ENCODE measurements around the gene FITM1. TPM values are rescaled to one million over a fixed set of nuclear protein-coding genes. Genes with fewer than 3 reads are reported as not detected.

Gene FITM1
- total RNA-seq, 1 experiment from 2014 or later: 0.46 TPM

DNA sequence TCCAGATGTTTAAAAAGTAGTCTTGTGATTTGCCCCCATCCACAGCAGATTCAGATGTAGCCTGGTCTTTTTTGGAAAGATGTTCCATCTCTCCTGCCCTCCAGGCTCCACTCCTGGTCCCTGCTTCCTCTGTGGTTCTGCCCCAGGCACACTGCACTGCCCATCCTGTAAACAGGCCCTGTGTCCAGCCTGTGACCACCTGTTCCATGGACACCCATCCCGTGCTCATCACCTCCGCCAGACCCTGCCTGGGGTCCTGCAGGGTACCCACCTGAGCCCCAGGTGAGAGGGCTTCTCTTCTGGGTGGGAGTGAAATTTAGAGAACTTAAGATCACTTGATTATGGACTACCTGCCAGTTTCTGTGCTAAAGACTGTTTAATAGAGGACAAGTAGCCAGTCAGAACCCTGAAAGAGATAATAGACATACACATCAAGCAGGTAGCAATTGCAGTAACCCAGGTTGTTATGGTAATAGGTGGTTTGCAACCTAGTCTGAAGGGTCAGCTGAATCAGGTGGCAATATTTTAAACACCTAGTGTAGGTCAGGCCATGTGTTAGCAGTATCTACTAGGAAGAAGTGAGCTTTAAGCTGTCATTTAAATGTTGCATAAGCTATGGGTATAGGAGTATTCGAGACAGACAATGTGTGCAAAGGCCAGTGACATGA lies 19.0 kb downstream of the FITM1 start:
- TF ChIP-seq, protein P1, sequence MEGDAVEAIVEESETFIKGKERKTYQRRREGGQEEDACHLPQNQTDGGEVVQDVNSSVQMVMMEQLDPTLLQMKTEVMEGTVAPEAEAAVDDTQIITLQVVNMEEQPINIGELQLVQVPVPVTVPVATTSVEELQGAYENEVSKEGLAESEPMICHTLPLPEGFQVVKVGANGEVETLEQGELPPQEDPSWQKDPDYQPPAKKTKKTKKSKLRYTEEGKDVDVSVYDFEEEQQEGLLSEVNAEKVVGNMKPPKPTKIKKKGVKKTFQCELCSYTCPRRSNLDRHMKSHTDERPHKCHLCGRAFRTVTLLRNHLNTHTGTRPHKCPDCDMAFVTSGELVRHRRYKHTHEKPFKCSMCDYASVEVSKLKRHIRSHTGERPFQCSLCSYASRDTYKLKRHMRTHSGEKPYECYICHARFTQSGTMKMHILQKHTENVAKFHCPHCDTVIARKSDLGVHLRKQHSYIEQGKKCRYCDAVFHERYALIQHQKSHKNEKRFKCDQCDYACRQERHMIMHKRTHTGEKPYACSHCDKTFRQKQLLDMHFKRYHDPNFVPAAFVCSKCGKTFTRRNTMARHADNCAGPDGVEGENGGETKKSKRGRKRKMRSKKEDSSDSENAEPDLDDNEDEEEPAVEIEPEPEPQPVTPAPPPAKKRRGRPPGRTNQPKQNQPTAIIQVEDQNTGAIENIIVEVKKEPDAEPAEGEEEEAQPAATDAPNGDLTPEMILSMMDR (IDR thresholded peaks at IDR 0.05): no peak
- TF ChIP-seq, protein P2, sequence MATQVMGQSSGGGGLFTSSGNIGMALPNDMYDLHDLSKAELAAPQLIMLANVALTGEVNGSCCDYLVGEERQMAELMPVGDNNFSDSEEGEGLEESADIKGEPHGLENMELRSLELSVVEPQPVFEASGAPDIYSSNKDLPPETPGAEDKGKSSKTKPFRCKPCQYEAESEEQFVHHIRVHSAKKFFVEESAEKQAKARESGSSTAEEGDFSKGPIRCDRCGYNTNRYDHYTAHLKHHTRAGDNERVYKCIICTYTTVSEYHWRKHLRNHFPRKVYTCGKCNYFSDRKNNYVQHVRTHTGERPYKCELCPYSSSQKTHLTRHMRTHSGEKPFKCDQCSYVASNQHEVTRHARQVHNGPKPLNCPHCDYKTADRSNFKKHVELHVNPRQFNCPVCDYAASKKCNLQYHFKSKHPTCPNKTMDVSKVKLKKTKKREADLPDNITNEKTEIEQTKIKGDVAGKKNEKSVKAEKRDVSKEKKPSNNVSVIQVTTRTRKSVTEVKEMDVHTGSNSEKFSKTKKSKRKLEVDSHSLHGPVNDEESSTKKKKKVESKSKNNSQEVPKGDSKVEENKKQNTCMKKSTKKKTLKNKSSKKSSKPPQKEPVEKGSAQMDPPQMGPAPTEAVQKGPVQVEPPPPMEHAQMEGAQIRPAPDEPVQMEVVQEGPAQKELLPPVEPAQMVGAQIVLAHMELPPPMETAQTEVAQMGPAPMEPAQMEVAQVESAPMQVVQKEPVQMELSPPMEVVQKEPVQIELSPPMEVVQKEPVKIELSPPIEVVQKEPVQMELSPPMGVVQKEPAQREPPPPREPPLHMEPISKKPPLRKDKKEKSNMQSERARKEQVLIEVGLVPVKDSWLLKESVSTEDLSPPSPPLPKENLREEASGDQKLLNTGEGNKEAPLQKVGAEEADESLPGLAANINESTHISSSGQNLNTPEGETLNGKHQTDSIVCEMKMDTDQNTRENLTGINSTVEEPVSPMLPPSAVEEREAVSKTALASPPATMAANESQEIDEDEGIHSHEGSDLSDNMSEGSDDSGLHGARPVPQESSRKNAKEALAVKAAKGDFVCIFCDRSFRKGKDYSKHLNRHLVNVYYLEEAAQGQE (IDR thresholded peaks at IDR 0.05; ENCODE audit: insufficient read depth in 1 of 2, low read depth in 2 of 2, low read length in 1 of 2): no peak
- TF ChIP-seq TCF7L2 (IDR thresholded peaks at IDR 0.05; ENCODE audit: low read depth, low read length) (no peak), SIN3A (IDR thresholded peaks at IDR 0.05; ENCODE audit: borderline replicate concordance, insufficient read depth, low read depth, low read length) (no peak), POLR2AphosphoS5 (IDR thresholded peaks at IDR 0.05; ENCODE audit: low read depth, low read length) (no peak)
- DNase-seq (ENCODE audit: low read depth, low spot score) (no peak), ATAC-seq (no peak)
- POLR2A ChIA-PET: no interaction called here
- H3K9me3 ChIP-seq (ENCODE audit: control insufficient read depth, insufficient read depth, low read depth, low read length): no peaks in the 10 kb centered on the region
- CTCF ChIA-PET: interaction anchor here (0.9 kb wide), 1 partner anchor 59 kb away, joined by 3 read pairs; no protein-coding TSS in a partner anchor
- intact Hi-C loops (cut with micrococcal nuclease; ENCODE audit: unreplicated experiment): no loop called here
- H3K27me3 ChIP-seq (ENCODE audit: control insufficient read depth, insufficient read depth, low read length): no peaks in the 10 kb centered on the region
- peaks cover 3% of the 10 kb centered on the region for H3K36me3 ChIP-seq (ENCODE audit: control insufficient read depth, insufficient read depth, low read length)
- in situ Hi-C loops (cut with HindIII; ENCODE audit: low pct_unique_long_range_greater_than_20kb, low sequenced_read_pairs): no loop called here
- no peak overlapping the region for H3K27ac ChIP-seq (ENCODE audit: low read length)
- peaks cover 6% of the 10 kb centered on the region; the same call in 1 of the 2 replicates for H3K4me1 ChIP-seq (ENCODE audit: control insufficient read depth, insufficient read depth, low read length)
- no TSS peak for BruUV-seq (replicated peaks)
- no peak overlapping the region for H3K4me3 ChIP-seq (ENCODE audit: low read depth in 2 of 2, low read length in 2 of 2)

DNA sequence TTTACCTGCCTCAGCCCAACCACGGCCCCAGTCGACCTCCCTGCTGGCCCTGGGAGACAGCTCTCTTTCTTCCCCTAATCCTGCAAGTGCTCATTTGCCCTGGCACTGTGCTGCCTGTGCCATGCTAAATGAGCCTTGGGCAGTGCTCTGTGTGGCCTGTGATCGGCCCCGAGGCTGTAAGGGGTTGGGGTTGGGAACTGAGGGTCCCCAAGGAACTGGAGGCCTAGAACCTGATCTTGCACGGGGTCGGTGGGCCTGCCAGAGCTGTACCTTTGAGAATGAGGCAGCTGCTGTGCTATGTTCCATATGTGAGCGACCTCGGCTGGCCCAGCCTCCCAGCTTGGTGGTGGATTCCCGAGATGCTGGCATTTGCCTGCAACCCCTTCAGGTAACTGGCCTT lies 19.6 kb downstream of the FITM1 start:
- no peak for TF ChIP-seq SIN3A (IDR thresholded peaks at IDR 0.05; ENCODE audit: borderline replicate concordance, insufficient read depth, low read depth, low read length)
- TF ChIP-seq, protein P2 (IDR thresholded peaks at IDR 0.05; ENCODE audit: insufficient read depth in 1 of 2, low read depth in 2 of 2, low read length in 1 of 2): no peak
- no peak for TF ChIP-seq TCF7L2 (IDR thresholded peaks at IDR 0.05; ENCODE audit: low read depth, low read length)
- TF ChIP-seq, protein P1 (IDR thresholded peaks at IDR 0.05): no peak
- no peak for TF ChIP-seq POLR2AphosphoS5 (IDR thresholded peaks at IDR 0.05; ENCODE audit: low read depth, low read length)
- POLR2A ChIA-PET: no interaction called here
- in situ Hi-C loops (cut with HindIII; ENCODE audit: low pct_unique_long_range_greater_than_20kb, low sequenced_read_pairs): no loop called here

More for the DNA sequence above, 19.6 kb downstream of the FITM1 start:
- Histone ChIP-seq H3K27me3 (ENCODE audit: control insufficient read depth, insufficient read depth, low read length) (no peaks in the 10 kb centered on the region), H3K4me3 (ENCODE audit: low read depth in 2 of 2, low read length in 2 of 2) (no peak overlapping the region), H3K27ac (ENCODE audit: low read length) (no peak overlapping the region), H3K4me1 (ENCODE audit: control insufficient read depth, insufficient read depth, low read length) (peaks cover 6% of the 10 kb centered on the region; the same call in 1 of the 2 replicates), H3K9me3 (ENCODE audit: control insufficient read depth, insufficient read depth, low read depth, low read length) (no peaks in the 10 kb centered on the region), H3K36me3 (ENCODE audit: control insufficient read depth, insufficient read depth, low read length) (peaks cover 6% of the 10 kb centered on the region)
- intact Hi-C loops (cut with micrococcal nuclease; ENCODE audit: unreplicated experiment): no loop called here
- ATAC-seq (no peak), DNase-seq (ENCODE audit: low read depth, low spot score) (no peak)
- BruUV-seq (replicated peaks): no TSS peak
- CTCF ChIA-PET: interaction anchor here (0.9 kb wide), 1 partner anchor 59 kb away, joined by 3 read pairs; no protein-coding TSS in a partner anchor

Measured in Panc1 (cell line).